ENCODE measurements around the gene GMPR2.

GMPR2 gene

DNA sequence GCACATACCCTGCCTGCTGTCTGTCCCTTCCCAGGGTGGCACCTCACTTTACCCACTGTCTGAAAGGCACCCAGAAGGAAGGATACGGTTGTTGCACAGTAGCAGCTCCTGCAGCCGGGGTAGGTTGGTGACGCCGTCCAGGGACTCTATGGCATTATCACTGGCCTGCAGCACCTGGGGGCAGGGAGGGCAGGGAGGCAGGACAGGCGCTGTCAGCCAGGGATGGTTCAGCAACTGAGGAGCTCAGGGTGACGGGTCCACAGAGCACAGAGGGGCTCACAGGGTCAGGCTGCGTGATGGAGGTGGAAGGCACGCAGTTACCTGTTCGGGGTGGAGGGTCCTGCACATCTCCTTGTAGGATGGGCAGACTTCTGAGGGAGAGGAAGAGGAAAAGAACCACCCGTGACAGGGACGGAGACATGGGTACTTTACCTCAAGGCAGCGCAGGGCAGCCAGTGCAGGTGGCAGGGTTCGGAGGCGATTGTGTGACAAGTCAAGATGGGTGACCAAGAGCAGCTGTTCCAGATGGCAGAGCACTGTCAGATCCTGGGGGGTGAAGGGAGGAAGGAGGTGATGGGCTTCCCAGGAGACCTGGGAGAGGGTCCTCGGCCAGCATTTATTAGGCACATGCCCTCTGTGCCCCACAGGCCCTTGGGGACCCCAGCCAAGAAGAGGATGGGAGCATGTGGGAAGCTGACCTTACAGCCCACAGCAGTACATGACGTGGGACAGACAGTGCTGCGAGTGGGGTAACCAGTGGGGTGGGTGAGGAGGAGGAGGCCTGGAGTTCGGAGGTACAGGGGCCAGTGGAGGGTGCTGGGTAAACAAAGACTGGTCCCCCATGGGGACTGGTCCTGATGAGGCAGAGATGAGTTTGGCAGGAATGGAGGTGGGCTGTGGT lies 33.9 kb downstream of the GMPR2 start:
- DNase-seq (ENCODE audit: low read depth, low spot score), result no peak

DNA sequence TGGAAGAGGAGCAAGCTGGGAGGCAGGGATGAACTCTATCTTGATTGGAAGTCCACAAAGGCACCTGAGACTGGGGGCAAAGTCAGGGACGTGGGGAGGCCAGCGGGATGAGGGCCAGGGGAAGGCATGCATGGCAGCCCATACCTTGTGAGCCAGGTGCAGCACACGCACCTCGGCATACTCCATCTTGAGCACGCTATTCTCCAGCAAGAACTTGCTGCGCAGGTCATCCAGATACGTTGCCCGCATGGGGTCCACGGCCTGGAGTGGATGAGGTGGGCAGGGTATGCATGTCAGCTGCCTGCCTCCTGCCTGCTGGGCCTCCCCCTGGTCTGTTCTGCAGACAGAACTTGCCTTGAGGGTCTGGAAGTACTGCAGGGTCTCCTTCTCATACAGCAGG lies 34.8 kb downstream of the GMPR2 start:
- no peak for DNase-seq (ENCODE audit: low read depth, low spot score)

DNA sequence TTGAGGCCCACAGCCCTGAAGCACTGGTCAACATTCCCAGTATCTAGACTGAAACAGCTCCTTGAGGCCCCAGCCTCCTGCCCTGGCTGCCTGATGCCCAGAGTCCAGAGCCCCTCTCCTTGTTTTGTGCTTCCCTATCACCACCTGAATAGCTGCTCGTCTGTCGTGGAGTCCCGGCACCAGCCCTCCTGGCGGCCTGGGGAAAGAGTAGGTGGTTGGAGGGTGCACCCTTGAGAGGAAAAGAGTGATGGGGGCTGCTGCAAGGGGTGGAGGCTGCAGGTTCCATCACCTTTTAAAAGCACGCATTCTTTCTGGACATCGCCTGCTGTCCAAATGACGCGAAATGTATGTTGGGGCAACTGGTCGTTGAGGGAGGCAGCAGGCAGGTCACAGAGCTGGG lies 35.5 kb downstream of the GMPR2 start:
- no peak for DNase-seq (ENCODE audit: low read depth, low spot score)

DNA sequence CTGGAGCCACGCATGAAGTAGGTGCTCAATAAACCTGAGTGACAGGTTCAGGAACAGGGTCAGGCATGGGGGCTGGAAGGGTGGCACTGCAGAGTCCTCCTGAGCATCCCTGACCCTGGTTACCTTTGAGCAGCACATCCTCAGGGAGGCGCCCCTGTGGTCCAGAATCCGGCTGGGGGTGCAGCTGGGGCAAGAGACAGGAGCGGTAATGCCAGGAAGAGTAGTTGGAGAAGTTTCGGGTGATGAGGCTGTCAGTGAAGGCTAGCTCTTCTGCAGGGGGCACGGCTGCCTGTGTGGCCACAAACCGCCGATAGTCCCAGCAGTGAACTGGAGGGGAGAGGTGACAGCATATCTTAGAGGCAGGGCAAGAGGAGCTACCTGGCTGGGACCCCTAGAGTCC lies 36.6 kb downstream of the GMPR2 start:
- DNase-seq (ENCODE audit: low read depth, low spot score), result no peak

DNA sequence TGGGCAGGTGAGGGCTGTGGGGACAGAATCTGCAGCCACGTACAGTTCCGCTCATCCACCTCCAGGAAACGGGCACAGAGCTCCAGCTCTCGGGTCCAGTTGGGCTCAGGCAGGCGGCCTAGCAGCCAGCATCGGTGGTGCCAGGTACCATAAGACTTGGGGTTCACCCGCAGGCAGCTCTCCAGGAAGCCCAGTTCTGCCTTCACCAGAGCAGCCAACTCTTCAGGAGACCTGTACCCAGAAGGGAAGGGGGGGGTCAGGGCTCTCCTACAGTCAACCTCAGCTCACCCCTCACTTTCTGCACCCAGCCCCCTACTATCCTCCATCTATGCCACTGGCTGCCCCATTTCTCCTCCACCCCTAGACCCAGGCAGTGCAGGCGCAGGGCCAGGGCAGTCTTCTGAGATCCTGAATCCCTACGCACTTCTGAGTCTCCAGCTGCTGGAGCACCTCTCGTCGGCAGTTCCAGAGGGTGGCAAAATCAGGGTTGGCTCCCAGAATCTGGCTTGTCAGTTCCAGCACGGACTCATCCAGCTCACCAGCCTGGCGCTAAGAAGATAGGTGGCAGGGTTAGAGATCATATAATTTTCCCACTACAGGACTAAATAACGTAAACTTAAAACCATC lies 37.3 kb downstream of the GMPR2 start:
- no peak for DNase-seq (ENCODE audit: low read depth, low spot score)

DNA sequence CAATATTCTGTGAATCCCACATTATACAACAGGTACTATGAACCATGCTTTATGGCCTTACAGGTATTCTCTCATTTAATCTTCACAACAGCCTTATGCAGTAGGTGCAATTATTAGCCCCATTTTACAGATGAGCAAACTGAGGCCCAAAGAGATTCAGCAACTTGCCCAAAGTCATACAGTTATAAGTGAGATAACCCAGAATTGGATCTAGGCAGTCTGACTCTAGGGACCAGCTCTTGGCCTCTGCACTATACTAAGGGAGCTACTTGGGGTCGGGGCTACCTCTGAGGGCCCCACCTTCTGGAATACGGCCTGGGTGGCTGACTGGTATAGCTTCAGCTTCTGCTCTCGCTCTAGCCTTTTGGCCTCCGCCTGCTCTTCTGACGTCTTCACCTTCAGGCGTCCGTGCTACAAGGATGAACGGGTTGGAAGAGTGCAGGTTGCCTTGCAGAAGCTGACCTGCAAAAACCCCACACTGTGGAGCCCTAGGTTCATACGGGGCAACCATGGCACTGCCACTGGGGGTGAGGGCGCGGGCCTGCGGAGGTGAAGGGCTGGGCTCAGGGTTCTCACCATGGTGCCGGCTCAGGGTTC lies 37.9 kb downstream of the GMPR2 start:
- DNase-seq (ENCODE audit: low read depth, low spot score), result no peak

DNA sequence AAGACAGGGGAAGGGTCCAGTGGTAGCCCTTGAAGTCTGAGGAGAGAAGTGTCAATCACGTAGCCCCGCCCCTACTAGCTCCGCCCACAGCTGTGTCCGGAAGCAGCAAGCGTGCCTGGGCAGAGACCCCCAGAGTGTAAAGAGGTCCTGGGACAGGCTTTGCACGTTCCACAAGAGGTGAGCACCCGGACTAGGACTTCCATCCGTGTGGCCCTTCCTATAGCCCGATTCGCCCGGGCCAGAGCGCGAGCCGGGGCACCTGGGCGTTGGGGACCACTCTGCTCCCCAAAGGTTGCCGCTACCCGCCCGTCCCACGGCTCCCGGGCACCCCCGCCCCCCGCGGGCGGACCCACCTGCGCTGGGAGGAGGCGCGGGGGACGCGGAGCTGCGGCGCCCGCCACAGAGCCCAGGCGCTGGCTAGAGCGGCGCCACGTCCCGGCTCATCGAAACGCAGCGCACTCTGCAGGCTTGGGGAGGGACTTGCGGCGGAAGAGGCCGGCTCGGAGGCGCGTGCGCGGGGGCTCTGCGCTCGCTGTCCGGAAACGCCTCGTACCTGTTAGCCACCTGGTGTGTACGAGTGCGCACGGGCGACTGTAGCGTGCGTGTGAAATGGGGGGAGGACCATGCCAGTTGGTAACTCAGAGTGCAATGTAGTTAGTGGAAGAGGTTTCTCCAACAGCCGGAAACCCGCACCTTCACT lies 38.6 kb downstream of the GMPR2 start, which contains the start of gene RABGGTA:
RABGGTA (minus strand) TSS at position 464 of the 700 bp plus-strand sequence. CDS start 482 bp downstream, outside the sequence.
- peak; percentile 95 for DNase-seq (ENCODE audit: low read depth, low spot score)

DNA sequence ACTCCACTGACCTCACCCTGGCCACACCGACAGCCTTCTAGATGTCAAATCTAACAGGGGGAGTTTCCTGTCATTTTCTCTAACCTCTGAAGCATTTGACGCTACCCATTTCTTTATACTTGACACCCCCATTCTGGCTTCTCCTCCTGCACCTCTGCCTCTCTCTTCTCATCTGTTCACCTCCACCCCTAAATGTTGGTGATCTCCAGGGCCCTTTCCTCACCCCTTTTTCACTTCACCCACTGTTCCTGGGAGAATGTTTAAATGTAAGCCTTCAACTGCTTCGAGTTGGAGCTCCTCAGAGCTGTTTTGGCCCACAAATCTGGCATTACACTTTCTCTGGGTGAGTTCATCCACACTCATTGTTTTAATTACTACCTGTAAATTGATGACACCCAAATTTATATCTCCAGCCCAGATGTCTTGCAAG lies 39.1 kb downstream of the GMPR2 start:
- no peak for DNase-seq (ENCODE audit: low read depth, low spot score)

DNA sequence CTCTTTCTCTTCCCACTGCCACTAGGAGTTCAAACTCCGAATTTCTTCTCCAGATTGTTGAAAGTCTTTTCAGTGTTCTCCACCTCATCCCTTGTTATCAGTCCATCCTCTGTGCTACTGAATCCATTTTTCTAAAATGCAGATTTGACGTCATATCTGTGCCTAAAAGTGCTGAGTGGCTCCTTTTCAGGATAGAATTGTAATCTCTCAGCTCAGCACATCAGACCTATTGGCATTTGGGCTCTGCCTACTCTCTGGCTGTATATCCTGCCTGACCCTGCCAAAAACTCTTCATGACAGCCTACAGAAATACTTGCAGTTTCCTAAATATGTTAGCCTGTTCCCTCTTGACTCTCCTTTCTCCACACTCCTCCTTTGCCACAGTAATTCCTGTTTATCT lies 39.7 kb downstream of the GMPR2 start:
- no peak for DNase-seq (ENCODE audit: low read depth, low spot score)

DNA sequence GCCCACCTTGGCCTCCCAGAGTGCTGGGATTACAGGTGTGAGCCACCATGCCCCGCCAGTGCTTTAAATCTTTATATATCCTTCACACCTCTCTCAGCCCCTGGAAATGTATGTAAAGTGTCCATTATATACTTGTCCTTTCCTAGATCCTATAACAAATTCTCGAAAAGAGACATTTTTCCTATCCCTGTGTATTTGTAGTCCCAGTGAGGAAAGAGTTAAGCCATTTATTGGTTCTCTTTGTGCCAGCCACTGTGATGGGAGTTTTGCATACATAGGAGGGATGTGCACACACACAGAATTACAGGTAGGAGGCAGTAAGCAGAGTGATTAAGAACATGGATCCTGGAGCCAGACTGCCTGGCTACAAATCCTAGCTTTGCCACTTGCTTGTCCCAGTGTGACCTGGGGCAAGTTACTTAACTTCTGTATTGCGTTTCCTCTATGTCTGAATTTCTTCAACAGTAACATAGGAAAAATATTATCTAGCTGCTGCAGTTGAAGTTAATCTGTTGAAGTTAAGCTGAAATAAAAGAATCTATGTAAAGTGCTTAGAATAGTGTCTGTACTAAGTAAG lies 40.8 kb downstream of the GMPR2 start:
- no peak for DNase-seq (ENCODE audit: low read depth, low spot score)

DNA sequence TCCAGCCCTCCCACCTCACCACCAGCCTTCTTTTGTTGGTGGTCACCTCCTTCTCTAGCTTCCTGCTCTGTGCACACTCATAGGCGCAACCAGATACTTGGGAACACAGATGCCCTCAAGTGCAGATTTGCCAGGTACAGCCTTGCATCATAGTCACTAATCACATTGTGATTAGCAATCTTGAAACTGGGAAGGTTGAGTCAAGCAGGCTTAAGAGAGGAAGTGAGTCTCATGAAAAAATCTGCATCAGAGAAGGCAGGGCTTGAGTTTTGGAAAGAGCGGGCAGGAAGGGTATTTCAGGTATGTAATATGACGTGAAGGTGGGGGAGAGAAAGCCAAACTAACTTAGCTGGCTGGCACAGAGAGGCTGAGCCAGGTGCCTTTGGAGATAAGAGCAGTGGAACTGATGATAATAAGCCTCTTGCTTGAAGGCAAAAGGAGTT lies 41.4 kb downstream of the GMPR2 start:
- DNase-seq (ENCODE audit: low read depth, low spot score), result no peak

DNA sequence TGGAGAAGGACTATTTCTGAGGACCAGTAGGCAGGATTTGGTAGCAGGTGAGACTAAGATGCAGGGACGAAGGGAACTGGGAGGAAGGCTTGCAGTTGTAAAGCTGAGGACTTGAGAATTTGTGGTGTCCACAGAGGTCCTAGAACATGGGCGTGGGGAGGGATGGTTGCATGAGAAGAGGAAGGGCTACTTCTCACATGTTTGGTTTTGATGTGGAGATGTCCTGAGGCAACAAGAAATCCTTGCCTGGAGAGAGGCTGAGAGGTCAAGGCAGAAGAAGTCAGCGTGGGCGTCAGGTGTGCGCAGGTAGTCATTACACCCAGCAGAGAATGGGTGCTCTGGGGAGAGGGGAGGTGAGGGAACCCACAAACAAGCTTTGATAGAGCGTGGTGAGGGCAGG lies 44.3 kb downstream of the GMPR2 start:
- DNase-seq (ENCODE audit: low read depth, low spot score), result no peak

DNA sequence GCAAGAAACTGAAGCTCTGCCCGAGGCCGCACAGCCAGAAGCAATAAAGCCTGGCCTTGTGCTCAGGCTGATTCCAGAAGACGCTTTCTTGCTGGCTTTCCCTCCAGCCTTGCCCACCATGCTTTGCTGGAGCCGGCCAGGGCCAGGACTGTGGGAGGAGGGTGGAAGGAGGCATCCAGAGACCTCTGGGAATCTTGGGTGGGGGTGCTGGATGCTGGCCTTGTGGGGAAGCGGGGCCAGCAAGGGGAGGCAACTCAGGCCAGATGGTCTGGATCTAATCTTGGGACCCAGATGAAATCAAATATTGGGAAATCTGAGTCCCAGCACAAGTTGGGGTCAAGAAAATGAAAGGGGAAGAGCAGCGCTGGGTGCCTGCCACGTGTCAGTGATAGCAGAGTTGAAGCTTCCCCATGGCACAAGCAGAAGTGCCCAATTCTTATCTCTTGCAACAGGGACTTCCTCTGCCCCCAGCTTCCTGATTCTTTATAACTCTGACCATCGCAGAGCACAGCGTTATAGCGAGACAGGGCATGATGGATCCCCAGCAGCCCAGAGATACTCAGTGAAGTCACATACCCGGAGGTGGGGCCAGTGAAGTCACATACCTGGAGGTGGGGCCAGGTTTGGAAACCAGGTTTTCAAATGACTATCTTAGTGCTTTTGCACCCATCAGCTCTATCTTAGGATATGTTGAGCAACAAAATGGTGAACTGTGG lies 45.0 kb downstream of the GMPR2 start:
- no peak for DNase-seq (ENCODE audit: low read depth, low spot score)

DNA sequence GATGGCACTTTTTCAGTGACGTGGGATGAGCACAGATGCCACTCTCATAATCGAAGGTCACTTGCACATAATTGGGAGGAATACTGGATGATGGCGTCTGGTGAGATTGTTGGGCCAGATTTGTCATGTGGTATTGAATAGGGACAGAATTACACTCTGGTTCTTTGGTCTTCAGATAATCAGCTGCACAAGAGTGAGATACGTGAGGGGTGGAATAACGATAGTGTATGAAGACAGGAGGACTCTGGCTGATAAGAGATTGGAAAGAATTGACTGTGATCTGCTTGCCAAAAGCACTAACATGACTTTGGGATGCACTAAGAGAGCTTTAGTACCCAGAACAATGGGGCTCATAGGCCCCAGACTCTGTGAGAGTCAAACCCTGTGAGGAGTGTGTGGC lies 45.7 kb downstream of the GMPR2 start:
- DNase-seq (ENCODE audit: low read depth, low spot score), result no peak

DNA sequence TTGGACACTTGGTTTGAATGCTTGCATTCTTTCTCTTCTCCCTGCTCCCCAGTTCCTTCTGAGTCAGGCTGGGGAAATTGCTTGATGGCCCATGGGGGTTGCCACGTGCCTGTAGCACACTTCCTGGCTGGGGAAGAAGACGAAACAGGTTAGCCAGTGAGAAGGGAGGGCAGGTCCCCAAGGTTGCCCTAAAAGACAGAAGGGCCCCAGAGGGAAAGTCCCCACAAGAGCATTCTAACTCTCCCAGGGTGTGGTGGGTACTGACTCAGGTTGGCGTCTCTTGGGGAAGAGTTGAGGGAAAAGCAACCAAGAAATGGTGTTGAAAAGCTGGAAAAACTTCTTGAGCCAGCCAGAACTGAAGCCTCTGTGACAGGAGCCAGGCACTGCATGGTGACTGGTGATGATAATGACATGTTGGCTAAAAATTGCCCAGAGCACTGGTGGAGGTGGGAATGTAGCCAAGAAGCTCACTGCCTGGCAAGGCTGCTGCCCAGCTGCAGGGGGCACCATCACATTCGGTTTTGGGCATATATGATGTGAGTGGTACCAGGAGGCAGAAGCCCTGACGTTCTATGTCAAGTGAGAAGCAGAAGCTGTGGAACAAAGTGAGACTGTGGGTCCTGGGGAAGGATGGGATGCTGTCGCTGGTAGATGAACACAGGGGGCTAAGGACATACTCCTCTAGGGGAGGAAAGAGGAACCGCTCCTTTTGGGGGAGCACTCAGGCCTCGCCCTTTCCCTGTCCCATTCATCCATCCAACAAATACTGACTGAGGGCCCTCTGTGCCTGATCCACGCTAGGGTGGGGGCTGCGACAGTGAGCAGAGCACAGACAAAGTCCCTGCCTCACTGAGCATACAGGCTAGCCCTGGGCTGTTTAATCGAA lies 46.8 kb downstream of the GMPR2 start:
- DNase-seq (ENCODE audit: low read depth, low spot score), result no peak

DNA sequence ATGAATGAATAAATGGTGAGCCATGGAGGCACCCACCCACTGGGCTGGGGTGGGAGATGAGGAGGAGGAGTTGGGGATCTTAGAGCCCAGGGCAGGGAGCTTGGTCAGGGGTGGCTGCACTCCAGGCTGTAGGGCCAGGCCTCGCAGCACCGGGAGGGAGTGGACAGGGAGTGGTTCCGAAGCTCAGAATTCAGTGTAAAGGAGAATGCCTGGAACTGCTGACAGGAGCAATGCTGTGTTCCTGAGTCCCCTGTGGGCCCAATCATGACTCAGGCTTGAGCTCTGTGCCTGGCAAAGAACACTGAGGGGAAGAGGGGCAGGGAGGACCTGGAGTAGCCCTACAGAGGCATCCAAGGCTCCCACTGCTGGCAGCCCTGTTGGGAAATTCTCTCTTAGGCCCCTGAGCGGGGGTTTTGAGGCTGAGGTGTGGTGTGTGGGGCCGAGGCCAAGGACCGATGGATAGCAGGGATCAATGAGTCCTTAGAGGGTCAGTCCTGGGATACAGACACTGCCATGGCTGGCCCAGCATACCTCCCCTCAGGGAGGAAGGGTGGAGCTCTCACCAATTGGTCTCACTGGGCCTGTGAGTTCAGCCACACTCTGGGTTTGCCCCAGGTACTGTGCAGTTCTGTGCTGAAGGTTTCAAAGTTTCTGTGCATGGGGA lies 48.2 kb downstream of the GMPR2 start:
- no peak for DNase-seq (ENCODE audit: low read depth, low spot score)

DNA sequence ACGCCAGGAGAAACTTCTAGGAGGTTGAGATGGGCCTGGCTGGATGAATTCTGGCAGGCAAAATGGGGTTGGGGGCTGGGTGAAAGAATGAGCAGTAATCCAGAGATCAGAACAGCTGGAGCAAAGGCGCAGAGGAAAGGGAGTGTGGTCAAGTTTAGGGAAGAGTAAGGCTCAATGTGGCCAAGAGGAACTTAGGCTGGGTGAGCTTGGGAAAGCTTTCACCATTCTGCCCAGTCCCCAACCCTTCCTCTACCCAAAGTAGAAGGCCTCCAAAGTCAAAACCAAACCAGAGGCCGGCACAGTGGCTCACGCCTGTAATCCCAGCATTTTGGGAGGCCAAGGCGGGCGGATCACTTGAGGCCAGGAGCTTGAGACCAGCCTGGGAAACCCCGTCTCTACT lies 48.9 kb downstream of the GMPR2 start:
- DNase-seq (ENCODE audit: low read depth, low spot score), result no peak

DNA sequence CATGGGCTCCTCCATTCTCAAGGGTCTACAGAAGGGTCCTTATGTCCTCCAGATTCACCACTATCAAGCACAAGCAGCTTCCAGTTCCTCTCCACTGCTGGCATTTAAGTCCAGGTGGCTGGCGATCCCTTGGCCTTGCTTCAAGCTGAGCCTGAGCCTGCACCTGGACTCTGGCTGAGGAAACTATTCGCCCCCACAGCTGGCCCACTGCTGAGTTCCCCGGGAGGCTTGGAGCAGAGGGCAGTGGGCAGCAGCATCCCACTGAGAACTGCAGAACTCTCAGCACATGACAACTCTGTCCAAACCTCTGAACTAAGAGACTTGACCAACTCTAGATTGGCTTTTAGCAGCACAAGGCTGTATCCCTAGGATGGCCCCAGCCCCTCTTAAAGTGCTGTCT lies 50.0 kb downstream of the GMPR2 start:
- no peak for DNase-seq (ENCODE audit: low read depth, low spot score)

DNA sequence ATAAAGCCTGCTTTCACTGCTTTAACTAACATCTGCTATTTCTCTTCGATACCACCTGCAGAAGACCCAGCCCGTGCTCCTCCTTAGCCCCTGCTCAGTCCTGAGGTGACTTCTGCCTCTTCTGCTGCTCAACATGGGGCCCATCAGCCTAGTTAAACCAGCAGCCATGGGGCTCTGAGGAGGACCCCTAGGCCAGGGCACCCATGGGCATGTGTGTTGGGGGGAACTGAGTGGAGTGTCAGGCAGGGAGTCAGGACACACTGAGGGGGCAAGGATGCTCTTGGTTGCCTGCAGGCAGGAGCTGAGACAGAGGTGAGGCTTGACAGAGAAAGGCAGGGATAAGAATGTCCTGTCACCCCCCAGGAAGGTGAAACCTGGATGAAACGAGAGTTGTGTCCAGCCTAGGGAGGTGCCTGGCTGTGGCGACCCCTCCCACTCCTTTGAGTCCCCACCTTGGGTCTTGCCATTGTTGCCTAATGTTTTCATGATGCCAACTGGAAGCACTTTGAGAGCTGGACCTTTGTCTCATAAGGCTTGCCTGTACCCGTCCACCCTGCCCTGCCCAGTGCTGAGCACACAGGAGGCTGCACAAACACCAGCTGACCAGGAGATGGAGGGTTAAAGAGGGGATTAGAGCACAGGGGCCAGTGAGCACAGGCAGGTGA lies 51.2 kb downstream of the GMPR2 start:
- no peak for DNase-seq (ENCODE audit: low read depth, low spot score)

All from astrocyte of the hippocampus (primary cell).